ENCODE results near the gene KIF1B.

The KIF1B gene

GRCh38 chr1:10326251-10326650 is 115.9 kb downstream of the KIF1B start:
- no peak overlapping the region for H3K27ac ChIP-seq (ENCODE audit: low read length)
- H3K36me3 ChIP-seq (ENCODE audit: insufficient read depth, low read length) = peaks cover 16% of the 10 kb centered on the region; the same call in 1 of the 2 replicates
- no peak overlapping the region for H3K4me3 ChIP-seq (ENCODE audit: low read depth in 1 of 2, low read length in 2 of 2)
- H3K9me3 ChIP-seq (ENCODE audit: insufficient read depth, low read length, severe bottlenecking) = no peaks in the 10 kb centered on the region
- no peaks in the 10 kb centered on the region for H3K79me2 ChIP-seq (ENCODE audit: insufficient read depth, low read length)
- no peaks in the 10 kb centered on the region for H3K27me3 ChIP-seq (ENCODE audit: insufficient read depth, low read length, poor library complexity)
- no peaks in the 10 kb centered on the region for H4K20me1 ChIP-seq (ENCODE audit: insufficient read depth, low read length)
- H3K9ac ChIP-seq (ENCODE audit: low read depth, low read length) = no peak overlapping the region
- no peak overlapping the region for H2AFZ ChIP-seq (ENCODE audit: low read depth, low read length)
- H3K4me2 ChIP-seq (ENCODE audit: insufficient read depth, low read length) = no peak overlapping the region
- ATAC-seq (ENCODE audit: insufficient read depth, low read depth) = no peak
- DNase-seq = no peak
- TF ChIP-seq EZH2 (IDR thresholded peaks at IDR 0.05; ENCODE audit: borderline replicate concordance, low read depth, low read length, severe bottlenecking) (no peak), CTCF (IDR thresholded peaks at IDR 0.05; ENCODE audit: borderline replicate concordance, extremely low read depth, low read length, poor library complexity, severe bottlenecking) (no peak)
- no peaks in the 10 kb centered on the region for H3K4me1 ChIP-seq (ENCODE audit: insufficient read depth, low read length)

DNA sequence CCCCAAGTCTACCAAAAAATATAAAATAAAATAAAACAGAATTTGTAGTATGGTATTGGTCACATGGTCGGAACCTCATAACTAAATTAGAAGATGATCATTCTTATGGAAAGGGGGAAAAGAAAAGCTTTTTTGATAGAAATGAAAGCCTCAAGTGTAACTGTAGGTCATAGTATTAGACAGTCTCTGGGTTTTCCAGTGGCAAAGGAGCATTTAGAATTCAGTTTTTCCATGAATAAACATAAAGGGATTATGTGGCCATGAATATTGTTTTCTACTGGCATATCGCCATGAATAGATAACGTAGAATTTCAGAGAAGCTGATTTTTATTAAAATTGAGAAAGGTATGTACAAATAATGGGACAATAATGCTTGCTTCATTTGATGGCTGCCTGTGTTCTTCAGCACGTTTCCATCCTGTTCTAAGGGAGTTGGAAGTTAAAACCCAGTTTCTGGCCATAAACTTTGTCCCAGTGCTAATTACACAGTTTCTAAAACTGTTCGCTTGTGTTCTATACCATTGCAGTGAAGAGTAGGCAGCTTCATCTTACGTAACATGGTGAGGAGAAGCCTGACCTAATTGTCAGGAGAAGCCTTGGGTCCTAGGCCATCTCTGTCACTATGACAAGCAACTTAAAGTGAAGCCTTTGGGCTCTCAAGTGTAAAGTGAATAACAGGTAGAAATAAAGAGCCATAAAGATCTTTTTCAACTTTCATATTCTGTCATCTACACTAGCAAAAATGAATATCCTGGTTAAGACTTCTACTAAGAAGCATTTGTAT is 118.0 kb downstream of the KIF1B start:
- H3K36me3 ChIP-seq (ENCODE audit: insufficient read depth, low read length) = 0 out of 2 replicates have a peak, but pooled peaks cover 12% of the 10 kb centered on the region
- H3K79me2 ChIP-seq (ENCODE audit: insufficient read depth, low read length) = no peaks in the 10 kb centered on the region
- TF ChIP-seq CTCF (IDR thresholded peaks at IDR 0.05; ENCODE audit: borderline replicate concordance, extremely low read depth, low read length, poor library complexity, severe bottlenecking) (no peak), EZH2 (IDR thresholded peaks at IDR 0.05; ENCODE audit: borderline replicate concordance, low read depth, low read length, severe bottlenecking) (no peak)
- no peak for DNase-seq
- no peaks in the 10 kb centered on the region for H4K20me1 ChIP-seq (ENCODE audit: insufficient read depth, low read length)
- no peak overlapping the region for H3K27ac ChIP-seq (ENCODE audit: low read length)
- no peaks in the 10 kb centered on the region for H3K4me1 ChIP-seq (ENCODE audit: insufficient read depth, low read length)
- H2AFZ ChIP-seq (ENCODE audit: low read depth, low read length) = no peak overlapping the region
- H3K4me2 ChIP-seq (ENCODE audit: insufficient read depth, low read length) = no peak overlapping the region
- no peaks in the 10 kb centered on the region for H3K9me3 ChIP-seq (ENCODE audit: insufficient read depth, low read length, severe bottlenecking)
- H3K4me3 ChIP-seq (ENCODE audit: low read depth in 1 of 2, low read length in 2 of 2) = no peak overlapping the region
- no peak for ATAC-seq (ENCODE audit: insufficient read depth, low read depth)
- H3K27me3 ChIP-seq (ENCODE audit: insufficient read depth, low read length, poor library complexity) = no peaks in the 10 kb centered on the region
- no peak overlapping the region for H3K9ac ChIP-seq (ENCODE audit: low read depth, low read length)

GRCh38 chr1:10337436-10337835 is 127.1 kb downstream of the KIF1B start:
- Histone ChIP-seq H3K9ac (ENCODE audit: low read depth, low read length) (no peak overlapping the region), H3K36me3 (ENCODE audit: insufficient read depth, low read length) (peaks cover 9% of the 10 kb centered on the region; the same call in 1 of the 2 replicates), H2AFZ (ENCODE audit: low read depth, low read length) (no peak overlapping the region), H3K4me1 (ENCODE audit: insufficient read depth, low read length) (no peaks in the 10 kb centered on the region), H4K20me1 (ENCODE audit: insufficient read depth, low read length) (no peaks in the 10 kb centered on the region), H3K79me2 (ENCODE audit: insufficient read depth, low read length) (no peaks in the 10 kb centered on the region), H3K4me2 (ENCODE audit: insufficient read depth, low read length) (no peak overlapping the region), H3K9me3 (ENCODE audit: insufficient read depth, low read length, severe bottlenecking) (no peaks in the 10 kb centered on the region), H3K27me3 (ENCODE audit: insufficient read depth, low read length, poor library complexity) (no peaks in the 10 kb centered on the region), H3K4me3 (ENCODE audit: low read depth in 1 of 2, low read length in 2 of 2) (no peak overlapping the region), H3K27ac (ENCODE audit: low read length) (no peak overlapping the region)
- no peak for DNase-seq
- TF ChIP-seq EZH2 (IDR thresholded peaks at IDR 0.05; ENCODE audit: borderline replicate concordance, low read depth, low read length, severe bottlenecking) = no peak
- no peak for TF ChIP-seq CTCF (IDR thresholded peaks at IDR 0.05; ENCODE audit: borderline replicate concordance, extremely low read depth, low read length, poor library complexity, severe bottlenecking)
- no peak for ATAC-seq (ENCODE audit: insufficient read depth, low read depth)
